GM18502 (cell line): ENCODE data around the gene PPEF1.
"Not testable (repeated sequence)": the region's sequence is repeated elsewhere in the genome, so short reads cannot be mapped to it uniquely, and the experiment has no call there.

Source experiments
- ATAC-seq: cut with Tn5 transposase; IDR thresholded peaks from one replicate; pipeline ENCODE4 v1.9.1; 2021; ENCODE audit warnings: mild to moderate bottlenecking; ENCODE audit not compliant: unreplicated experiment, poor library complexity

PPEF1 gene

GRCh38 chrX:18769812-18770573 lies 62.5 kb downstream of the PPEF1 start:
- ATAC-seq, result no peak

GRCh38 chrX:18789916-18790315 lies 82.5 kb downstream of the PPEF1 start:
- no peak for ATAC-seq

- ATAC-seq, result no peak
These were observed 85.4 kb downstream of the PPEF1 start for GRCh38 chrX:18792828-18793227.

- ATAC-seq, result no peak
These were observed 86.2 kb downstream of the PPEF1 start for GRCh38 chrX:18793601-18794089.

- no peak for ATAC-seq
These were observed 89.7 kb downstream of the PPEF1 start for GRCh38 chrX:18797141-18797540.

GRCh38 chrX:18799911-18800310 lies 92.5 kb downstream of the PPEF1 start:
- ATAC-seq, result no peak

GRCh38 chrX:18809641-18810040 lies 102.2 kb downstream of the PPEF1 start:
- ATAC-seq, result no peak

GRCh38 chrX:18810416-18810815 lies 103.0 kb downstream of the PPEF1 start:
- no peak for ATAC-seq

- no peak for ATAC-seq
These were observed 117.9 kb downstream of the PPEF1 start for GRCh38 chrX:18825375-18825774.

GRCh38 chrX:18828832-18829404 lies 121.5 kb downstream of the PPEF1 start:
- no peak for ATAC-seq

GRCh38 chrX:18833071-18833731 lies 125.8 kb downstream of the PPEF1 start:
- no peak for ATAC-seq

- not testable (repeated sequence) for ATAC-seq
These were observed 140.5 kb downstream of the PPEF1 start for GRCh38 chrX:18847901-18848300.

- ATAC-seq, result peak; percentile 93
These were observed 148.6 kb downstream of the PPEF1 start for GRCh38 chrX:18855919-18856644.

- no peak for ATAC-seq
These were observed 149.2 kb downstream of the PPEF1 start for GRCh38 chrX:18856645-18856997.

- ATAC-seq, result no peak
These were observed 154.1 kb downstream of the PPEF1 start for GRCh38 chrX:18861511-18861910.

- ATAC-seq, result no peak
These were observed 157.0 kb downstream of the PPEF1 start for GRCh38 chrX:18864390-18864920.

GRCh38 chrX:18871161-18871890 lies 163.9 kb downstream of the PPEF1 start:
- no peak for ATAC-seq

GRCh38 chrX:18871970-18872369 lies 164.5 kb downstream of the PPEF1 start:
- no peak for ATAC-seq

GRCh38 chrX:18872621-18873020 lies 165.2 kb downstream of the PPEF1 start:
- ATAC-seq, result no peak
